Measurements from ENCODE around the gene OSBPL10. TPM values are rescaled to one million over a fixed set of nuclear protein-coding genes. Genes with fewer than 3 reads are reported as not detected.

The OSBPL10 gene
- total and polyA plus RNA-seq, 2 of the 8 experiments (the other 6 are each of a cell fraction or from before 2014, with no cell fraction given): 26.2 to 86.7 TPM

DNA sequence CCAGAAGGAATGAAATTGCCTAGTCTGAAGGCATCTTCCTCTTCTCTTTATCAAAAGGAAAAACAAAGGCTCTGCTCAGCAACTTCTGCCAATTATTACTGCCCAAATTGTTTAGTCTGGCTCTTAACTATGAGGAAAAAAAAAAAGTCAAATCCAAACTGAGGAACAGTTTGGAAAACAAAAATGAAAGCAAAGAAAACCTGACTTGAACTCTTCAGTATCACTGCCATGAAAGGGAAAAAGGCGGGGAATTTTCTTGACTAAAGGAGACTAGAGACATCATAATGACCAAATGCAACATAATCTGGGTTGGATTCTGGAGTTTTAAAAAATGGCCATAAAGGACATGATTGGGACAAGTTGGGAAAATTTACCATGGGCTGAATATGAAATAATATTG is 292.1 kb downstream of the OSBPL10 start:
- no peak for FAIRE-seq
- H2BK20ac ChIP-seq (ENCODE audit: low read length): no peak overlapping the region
- no peak overlapping the region for H3K4ac ChIP-seq (replicated peaks; ENCODE audit: insufficient read length, low read depth, low read length)
- H3K18ac ChIP-seq (ENCODE audit: extremely low read depth, low read length): no peak overlapping the region
- no peak overlapping the region for H3K14ac ChIP-seq (ENCODE audit: insufficient read length)
- no peak overlapping the region for H4K91ac ChIP-seq (replicated peaks; ENCODE audit: insufficient read length, low read length)
- H4K20me1 ChIP-seq (replicated peaks in 1 of 2; ENCODE audit: control insufficient read depth in 1 of 2, insufficient read depth in 2 of 2, low read length in 2 of 2): peaks cover 0 to 2% of the 10 kb centered on the region in 2 experiments
- H3K23ac ChIP-seq (ENCODE audit: insufficient read length): no peak overlapping the region
- no peak for TF ChIP-seq POLR2A (IDR thresholded peaks at IDR 0.05; ENCODE audit: control extremely low read depth in 1 of 2, low read depth in 2 of 2, low read length in 2 of 2)
- TF ChIP-seq SIN3A (conservative IDR thresholded peaks at IDR 0.05 in 1 of 2, IDR thresholded peaks at IDR 0.05 in 1 of 2; ENCODE audit: low read depth in 1 of 2, low read length in 2 of 2): no peak
- no peak for TF ChIP-seq YY1 (IDR thresholded peaks at IDR 0.05; ENCODE audit: low read depth, low read length)
- TF ChIP-seq TBP (IDR thresholded peaks at IDR 0.05; ENCODE audit: low read depth, low read length): no peak
- ChIA-PET POLR2A (ENCODE audit: partially characterized antibody) (no interaction called here), CTCF (ENCODE audit: partially characterized antibody) (interaction anchor here (1.1 to 1.4 kb wide), 3 partner anchors 8 to 466 kb away, joined by 3 to 7 read pairs (median 5); no protein-coding TSS in a partner anchor)
- H3K27ac ChIP-seq (ENCODE audit: low read depth, low read length): no peak overlapping the region
- H3K36me3 ChIP-seq (ENCODE audit: control insufficient read depth in 2 of 4, insufficient read depth in 4 of 4, low read length in 3 of 4): peaks cover 0 to 18% (median under 1%) of the 10 kb centered on the region in 4 experiments; a peak in 2 of 8 replicates
- no peak overlapping the region for H3K4me2 ChIP-seq (ENCODE audit: insufficient read depth in 1 of 2, low read depth in 2 of 2, low read length in 2 of 2)
- H3K9me3 ChIP-seq (ENCODE audit: insufficient read depth in 2 of 2, low read depth in 1 of 2, low read length in 1 of 2): no peaks in the 10 kb centered on the region; a peak in 1 of 4 replicates
- no peak overlapping the region for H2BK12ac ChIP-seq (ENCODE audit: low read depth, low read length)
- peaks cover 0 to 5% (median 0%) of the 10 kb centered on the region in 4 experiments; a peak in 2 of 7 replicates for H3K4me1 ChIP-seq (replicated peaks in 1 of 4; ENCODE audit: control insufficient read depth in 3 of 4, insufficient read depth in 4 of 4, low read length in 3 of 4)
- no peak overlapping the region for H4K5ac ChIP-seq (ENCODE audit: insufficient read length, low read depth, low read length)
- 91% methylated on average over 1 of the region's 1 CpG; no CpG with 5 or more reads in 1 of the 2 experiments for WGBS, 2 experiments (ENCODE audit: extremely low coverage in 1 of 2, insufficient coverage in 1 of 2, insufficient read length in 1 of 2, insufficient replicate concordance in 2 of 2, low coverage in 1 of 2, low lambda C conversion rate in 2 of 2, missing lambda C conversion rate in 1 of 2)
- DNase-seq (ENCODE audit: low read depth in 1 of 2, low spot score in 2 of 2): no peak
- no peaks in the 10 kb centered on the region for H3K27me3 ChIP-seq (replicated peaks in 1 of 4; ENCODE audit: control insufficient read depth in 3 of 4, extremely low read depth in 1 of 4, insufficient read depth in 3 of 4, low read length in 3 of 4)
- H3K23me2 ChIP-seq (ENCODE audit: low read depth, low read length): no peaks in the 10 kb centered on the region; the same call in 1 of the 2 replicates
- no peak overlapping the region for H2BK5ac ChIP-seq (ENCODE audit: low read depth, low read length)
- no peak overlapping the region for H2AFZ ChIP-seq (ENCODE audit: low read length)
- H2BK120ac ChIP-seq (replicated peaks; ENCODE audit: low read depth, low read length): no peak overlapping the region
- H2BK15ac ChIP-seq (ENCODE audit: low read length): no peak overlapping the region
- no peak overlapping the region for H2AK5ac ChIP-seq (ENCODE audit: low read depth, low read length)
- H4K8ac ChIP-seq (ENCODE audit: extremely low read depth, insufficient read depth, low read length): no peak overlapping the region
- H3K79me1 ChIP-seq (ENCODE audit: low read depth, low read length): peaks cover 6% of the 10 kb centered on the region; the same call in 1 of the 2 replicates
- H3K9ac ChIP-seq (replicated peaks in 1 of 4; ENCODE audit: extremely low read depth in 1 of 4, low read depth in 3 of 4, low read length in 3 of 4): no peak overlapping the region
- H3K4me3 ChIP-seq (ENCODE audit: extremely low read depth in 1 of 4, insufficient read depth in 2 of 4, low read depth in 3 of 4, low read length in 4 of 4): no peak overlapping the region
- H3K56ac ChIP-seq (replicated peaks; ENCODE audit: insufficient read length, low read depth, low read length): no peak overlapping the region
- no peaks in the 10 kb centered on the region for H3K79me2 ChIP-seq (ENCODE audit: control insufficient read depth in 1 of 2, insufficient read depth in 2 of 2, low read length in 2 of 2)
